Adrenal gland (tissue), 5 donors: ENCODE measurements around the gene TMEM244.

ENCODE experiments used
- POLR2A ChIP-seq, 2 donors: fragments of 450-650 bp; IDR thresholded peaks; one replicate each; pipeline ENCODE4 v1.6.1; 2017; ENCODE audit warnings: antibody characterized with exemption in 2 of 2, mild to moderate bottlenecking in 2 of 2, moderate library complexity in 1 of 2
- TF ChIP-seq, protein P1 (sequence below), 6 experiments: fragments of 450-650 bp in 4 of 6; fragments of 200-600 bp in 2 of 6; sonication (generic) in 1 of 6; IDR thresholded peaks; 1 replicate in 5 of 6; 2 replicates in 1 of 6; pipeline versions ENCODE4 v1.5.1 to v1.8.0; 2016 to 2021; ENCODE audit warnings: antibody characterized with exemption in 6 of 6, mild to moderate bottlenecking in 2 of 6, moderate library complexity in 1 of 6
- donor health status: DM: no; HTN: no; CAD: no.

DNA sequence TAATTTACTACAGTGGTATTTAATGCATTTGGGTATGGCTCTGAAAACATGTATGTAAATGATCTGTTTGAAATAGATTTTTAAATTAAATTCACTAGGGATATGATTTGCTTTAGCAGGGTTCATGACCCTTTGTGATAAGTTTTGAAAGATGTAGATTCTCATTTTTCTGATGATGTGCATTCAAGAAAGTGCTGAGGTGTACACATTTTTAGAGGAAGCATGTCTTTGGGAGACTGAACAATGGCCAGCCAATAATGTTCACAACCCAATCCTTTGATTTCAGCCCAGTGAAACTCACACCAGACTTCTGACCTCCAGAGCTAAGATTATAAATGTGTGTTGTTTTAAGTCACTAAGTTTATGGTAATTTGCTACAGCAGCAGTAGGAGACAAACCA, 71.1 kb downstream of the TMEM244 start:
- no peak for TF ChIP-seq POLR2A (IDR thresholded peaks at IDR 0.05)
- TF ChIP-seq, protein P1, sequence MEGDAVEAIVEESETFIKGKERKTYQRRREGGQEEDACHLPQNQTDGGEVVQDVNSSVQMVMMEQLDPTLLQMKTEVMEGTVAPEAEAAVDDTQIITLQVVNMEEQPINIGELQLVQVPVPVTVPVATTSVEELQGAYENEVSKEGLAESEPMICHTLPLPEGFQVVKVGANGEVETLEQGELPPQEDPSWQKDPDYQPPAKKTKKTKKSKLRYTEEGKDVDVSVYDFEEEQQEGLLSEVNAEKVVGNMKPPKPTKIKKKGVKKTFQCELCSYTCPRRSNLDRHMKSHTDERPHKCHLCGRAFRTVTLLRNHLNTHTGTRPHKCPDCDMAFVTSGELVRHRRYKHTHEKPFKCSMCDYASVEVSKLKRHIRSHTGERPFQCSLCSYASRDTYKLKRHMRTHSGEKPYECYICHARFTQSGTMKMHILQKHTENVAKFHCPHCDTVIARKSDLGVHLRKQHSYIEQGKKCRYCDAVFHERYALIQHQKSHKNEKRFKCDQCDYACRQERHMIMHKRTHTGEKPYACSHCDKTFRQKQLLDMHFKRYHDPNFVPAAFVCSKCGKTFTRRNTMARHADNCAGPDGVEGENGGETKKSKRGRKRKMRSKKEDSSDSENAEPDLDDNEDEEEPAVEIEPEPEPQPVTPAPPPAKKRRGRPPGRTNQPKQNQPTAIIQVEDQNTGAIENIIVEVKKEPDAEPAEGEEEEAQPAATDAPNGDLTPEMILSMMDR (IDR thresholded peaks at IDR 0.05), result no peak
